ENCODE results near the gene SNX20. TPM values are rescaled to one million over a fixed set of nuclear protein-coding genes. Genes with fewer than 3 reads are reported as not detected.

The SNX20 gene
- total RNA-seq, 1 donor from 2014 or later = not detected

GRCh38 chr16:50631985-50632576 lies 49.0 kb downstream of the SNX20 start:
- H3K36me3 Mint-ChIP-seq (ENCODE audit: low read depth) = peaks cover 5% of the 10 kb centered on the region
- no peak overlapping the region for H3K27ac Mint-ChIP-seq (ENCODE audit: unreplicated experiment)
- TF ChIP-seq, protein P1, sequence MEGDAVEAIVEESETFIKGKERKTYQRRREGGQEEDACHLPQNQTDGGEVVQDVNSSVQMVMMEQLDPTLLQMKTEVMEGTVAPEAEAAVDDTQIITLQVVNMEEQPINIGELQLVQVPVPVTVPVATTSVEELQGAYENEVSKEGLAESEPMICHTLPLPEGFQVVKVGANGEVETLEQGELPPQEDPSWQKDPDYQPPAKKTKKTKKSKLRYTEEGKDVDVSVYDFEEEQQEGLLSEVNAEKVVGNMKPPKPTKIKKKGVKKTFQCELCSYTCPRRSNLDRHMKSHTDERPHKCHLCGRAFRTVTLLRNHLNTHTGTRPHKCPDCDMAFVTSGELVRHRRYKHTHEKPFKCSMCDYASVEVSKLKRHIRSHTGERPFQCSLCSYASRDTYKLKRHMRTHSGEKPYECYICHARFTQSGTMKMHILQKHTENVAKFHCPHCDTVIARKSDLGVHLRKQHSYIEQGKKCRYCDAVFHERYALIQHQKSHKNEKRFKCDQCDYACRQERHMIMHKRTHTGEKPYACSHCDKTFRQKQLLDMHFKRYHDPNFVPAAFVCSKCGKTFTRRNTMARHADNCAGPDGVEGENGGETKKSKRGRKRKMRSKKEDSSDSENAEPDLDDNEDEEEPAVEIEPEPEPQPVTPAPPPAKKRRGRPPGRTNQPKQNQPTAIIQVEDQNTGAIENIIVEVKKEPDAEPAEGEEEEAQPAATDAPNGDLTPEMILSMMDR (IDR thresholded peaks at IDR 0.05) = no peak
- no peak for DNase-seq (ENCODE audit: low spot score)
- H3K4me1 Mint-ChIP-seq (ENCODE audit: low read depth) = peaks cover 4% of the 10 kb centered on the region
- no peak overlapping the region for H3K4me3 Mint-ChIP-seq (ENCODE audit: unreplicated experiment)
- no peaks in the 10 kb centered on the region for H3K9me3 Mint-ChIP-seq (ENCODE audit: low read depth)
- peaks cover 4% of the 10 kb centered on the region for H3K27me3 Mint-ChIP-seq (ENCODE audit: low read depth)

DNA sequence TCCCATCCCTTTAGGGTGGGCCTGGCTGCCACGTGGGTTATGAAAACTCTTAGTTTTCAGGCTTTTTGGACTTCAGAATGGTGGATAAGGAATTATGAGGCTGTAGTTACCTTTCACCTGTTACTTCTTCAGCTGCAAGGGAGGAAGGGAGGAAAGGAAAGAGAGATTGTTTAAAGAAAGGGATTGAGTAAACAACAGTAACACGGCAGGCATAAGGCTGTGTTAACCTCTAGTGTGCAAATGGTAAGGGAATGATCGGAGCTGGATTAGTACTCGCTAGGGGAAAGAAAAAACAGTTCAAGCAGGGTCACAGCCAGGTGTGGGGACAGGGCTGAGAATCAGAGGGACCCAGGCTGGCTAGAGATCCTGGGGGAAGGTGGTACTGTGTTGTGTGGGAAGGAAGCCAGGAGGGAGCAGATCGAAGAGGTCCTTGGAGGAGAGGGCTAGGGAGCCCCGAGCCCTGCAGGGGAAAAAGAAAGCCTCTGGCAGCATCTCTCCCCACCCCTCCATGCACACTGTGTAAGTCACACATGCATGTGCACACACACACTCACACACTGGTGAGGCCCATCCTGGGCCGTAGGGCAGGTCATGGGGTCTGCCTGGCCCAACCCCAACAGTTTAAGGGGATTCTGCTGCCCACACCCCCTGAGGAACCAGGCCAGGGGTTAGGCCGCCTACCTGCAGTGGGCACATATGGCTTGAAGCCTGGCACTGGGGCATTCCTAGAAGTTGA lies 49.7 kb downstream of the SNX20 start:
- Mint-ChIP-seq H3K4me1 (ENCODE audit: low read depth) (peaks cover 5% of the 10 kb centered on the region), H3K9me3 (ENCODE audit: low read depth) (no peaks in the 10 kb centered on the region), H3K36me3 (ENCODE audit: low read depth) (peaks cover 5% of the 10 kb centered on the region), H3K27me3 (ENCODE audit: low read depth) (peaks cover 2% of the 10 kb centered on the region), H3K27ac (ENCODE audit: unreplicated experiment) (no peak overlapping the region), H3K4me3 (ENCODE audit: unreplicated experiment) (no peak overlapping the region)
- TF ChIP-seq, protein P1 (IDR thresholded peaks at IDR 0.05) = no peak
- DNase-seq (ENCODE audit: low spot score) = no peak

DNA sequence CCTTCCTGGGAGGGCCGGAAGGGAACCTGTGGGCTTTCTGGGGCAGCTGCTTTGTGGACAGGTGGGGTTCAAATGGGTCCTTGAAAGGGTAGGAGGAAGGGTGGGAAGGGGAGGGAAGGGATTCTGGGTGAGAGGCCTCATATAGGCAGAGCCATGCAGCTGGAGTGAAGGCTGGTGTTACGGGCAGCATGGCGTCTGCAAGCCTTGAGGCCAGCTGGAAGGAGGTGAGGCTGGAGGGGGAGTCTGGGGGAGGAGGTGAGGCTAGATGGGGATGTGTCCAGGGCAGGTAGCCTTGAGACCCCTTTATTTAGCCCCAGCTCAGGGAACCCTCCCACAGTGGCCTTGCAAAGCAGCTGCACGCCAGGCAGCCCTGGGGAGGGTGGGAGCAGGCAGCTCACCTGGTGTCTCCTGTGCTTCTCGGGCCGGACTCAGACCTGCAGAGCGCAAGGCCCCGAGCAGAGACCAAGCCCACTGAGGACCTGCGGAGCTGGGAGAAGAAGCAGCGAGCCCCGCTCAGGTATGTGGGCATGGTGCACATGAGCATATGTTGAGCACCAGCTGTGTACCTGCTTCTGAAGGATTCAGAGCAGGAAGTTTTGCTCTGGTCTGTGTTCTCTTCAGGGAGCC lies 50.6 kb downstream of the SNX20 start:
- Mint-ChIP-seq H3K4me3 (ENCODE audit: unreplicated experiment) (no peak overlapping the region), H3K9me3 (ENCODE audit: low read depth) (no peaks in the 10 kb centered on the region), H3K27ac (ENCODE audit: unreplicated experiment) (no peak overlapping the region), H3K36me3 (ENCODE audit: low read depth) (peaks cover 5% of the 10 kb centered on the region), H3K27me3 (ENCODE audit: low read depth) (peaks cover 2% of the 10 kb centered on the region), H3K4me1 (ENCODE audit: low read depth) (peaks cover 5% of the 10 kb centered on the region)
- DNase-seq (ENCODE audit: low spot score) = no peak
- TF ChIP-seq, protein P1 (IDR thresholded peaks at IDR 0.05) = no peak

DNA sequence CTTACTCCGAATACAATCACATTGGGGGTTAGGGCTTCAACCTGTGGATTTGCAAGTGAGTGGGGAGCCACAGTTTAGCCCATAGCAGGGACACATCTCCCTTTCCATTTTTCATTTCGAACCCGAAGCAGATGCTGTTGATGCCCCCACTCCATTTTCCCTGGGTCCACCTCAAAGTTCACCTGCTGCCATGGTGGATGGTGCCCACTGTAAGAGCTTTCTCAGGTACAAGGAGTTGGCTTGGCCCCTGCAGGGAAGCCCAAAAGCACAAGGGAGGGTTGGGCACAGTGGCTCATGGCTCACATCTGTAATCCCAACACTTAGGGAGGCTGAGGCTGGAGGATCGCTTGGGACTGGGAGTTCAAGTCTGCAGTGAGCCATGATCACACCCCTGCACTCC lies 51.8 kb downstream of the SNX20 start:
- Mint-ChIP-seq H3K27ac (ENCODE audit: unreplicated experiment) (no peak overlapping the region), H3K9me3 (ENCODE audit: low read depth) (no peaks in the 10 kb centered on the region), H3K4me1 (ENCODE audit: low read depth) (peaks cover 8% of the 10 kb centered on the region), H3K27me3 (ENCODE audit: low read depth) (peaks cover 2% of the 10 kb centered on the region), H3K36me3 (ENCODE audit: low read depth) (peaks cover 5% of the 10 kb centered on the region), H3K4me3 (ENCODE audit: unreplicated experiment) (no peak overlapping the region)
- no peak for DNase-seq (ENCODE audit: low spot score)
- TF ChIP-seq, protein P1 (IDR thresholded peaks at IDR 0.05) = no peak

DNA sequence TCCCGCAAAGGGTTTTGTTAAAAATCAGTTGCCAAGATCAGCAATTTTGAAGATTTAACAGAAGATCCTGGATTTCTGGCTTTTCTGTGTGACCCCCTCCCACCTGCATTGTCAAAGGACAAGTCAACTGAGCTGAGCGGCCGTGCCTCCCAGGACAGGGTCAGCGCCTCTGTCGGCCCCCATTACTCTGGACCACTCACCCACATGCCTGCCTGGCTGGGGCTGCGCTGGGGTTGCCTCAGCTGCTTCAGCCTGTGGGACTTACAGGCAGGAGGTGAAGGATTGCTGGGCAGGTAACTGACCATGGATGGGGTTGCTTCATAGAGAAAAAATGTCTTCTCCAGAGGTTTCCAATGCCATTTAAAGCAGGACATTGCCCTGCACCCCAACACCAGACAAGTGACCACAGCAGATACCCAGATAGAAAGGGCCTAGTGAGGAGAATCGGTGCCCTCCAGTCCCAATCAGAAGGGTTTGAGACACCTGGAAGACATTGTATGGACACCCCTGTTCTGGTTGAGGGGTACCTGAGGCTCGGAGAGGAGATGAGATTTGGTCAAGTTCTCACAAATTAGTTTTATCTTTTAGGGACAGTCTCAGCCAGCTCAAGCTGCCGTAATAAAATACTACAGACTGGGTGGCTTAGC lies 52.8 kb downstream of the SNX20 start:
- Mint-ChIP-seq H3K4me1 (ENCODE audit: low read depth) (peaks cover 8% of the 10 kb centered on the region), H3K27me3 (ENCODE audit: low read depth) (peaks cover 2% of the 10 kb centered on the region), H3K4me3 (ENCODE audit: unreplicated experiment) (no peak overlapping the region), H3K27ac (ENCODE audit: unreplicated experiment) (no peak overlapping the region), H3K36me3 (ENCODE audit: low read depth) (peaks cover 4% of the 10 kb centered on the region), H3K9me3 (ENCODE audit: low read depth) (no peaks in the 10 kb centered on the region)
- DNase-seq (ENCODE audit: low spot score) = no peak
- TF ChIP-seq, protein P1 (IDR thresholded peaks at IDR 0.05) = no peak

All from chondrocyte (in vitro differentiated cells).